HepG2 (cell line): ENCODE data around the gene C1QTNF6. TPM values are rescaled to one million over a fixed set of nuclear protein-coding genes. Genes with fewer than 3 reads are reported as not detected.

Source experiments
- ATF1 ChIP-seq: IDR thresholded peaks from 2 replicates; pipeline ENCODE4 v1.6.1; 2016; ENCODE audit warnings: mild to moderate bottlenecking, control low read depth
- CENPT ChIP-seq: sonication (generic); formaldehyde crosslinking; IDR thresholded peaks from 2 replicates; pipeline ENCODE4 v1.8.0; 2022; ENCODE audit warnings: low read depth, mild to moderate bottlenecking, moderate library complexity, missing genetic modification reagents
- HMGXB4 ChIP-seq, 2 experiments: sonication (generic) in 1 of 2; formaldehyde crosslinking in 1 of 2; IDR thresholded peaks; 2 replicates each; pipeline versions ENCODE4 v1.4.0 to v1.6.1; 2018 to 2020; ENCODE audit warnings: missing genetic modification reagents in 2 of 2, borderline replicate concordance in 1 of 2, low read depth in 1 of 2, mild to moderate bottlenecking in 1 of 2, missing biosample characterization in 1 of 2
- HOXA5 ChIP-seq: sonication (generic); formaldehyde crosslinking; IDR thresholded peaks from 2 replicates; pipeline ENCODE4 v1.4.0; 2020; ENCODE audit warnings: missing genetic modification reagents
- IRF2 ChIP-seq: IDR thresholded peaks from 2 replicates; pipeline ENCODE4 v1.6.1; 2018; ENCODE audit warnings: missing genetic modification reagents, missing compliant biosample characterization
- KDM1A ChIP-seq: IDR thresholded peaks from 2 replicates; pipeline ENCODE4 v1.6.1; 2016; ENCODE audit warnings: missing compliant biosample characterization
- KLF13 ChIP-seq: sonication (generic); formaldehyde crosslinking; IDR thresholded peaks from 2 replicates; pipeline ENCODE4 v1.4.0; 2020; ENCODE audit warnings: mild to moderate bottlenecking, missing genetic modification reagents
- MAZ ChIP-seq, 2 experiments: sonication (generic) in 1 of 2; formaldehyde crosslinking in 1 of 2; IDR thresholded peaks; 2 replicates each; pipeline versions ENCODE4 v1.5.0 to v1.6.1; 2012 to 2020; ENCODE audit warnings: low read depth in 2 of 2, mild to moderate bottlenecking in 2 of 2, borderline replicate concordance in 1 of 2, improper control_type of control experiment in 1 of 2, low read length in 1 of 2, missing genetic modification reagents in 1 of 2, moderate library complexity in 1 of 2
- PHB2 ChIP-seq: fragments of 450-650 bp; IDR thresholded peaks from 2 replicates; pipeline ENCODE4 v1.6.1; 2018; ENCODE audit not compliant: partially characterized antibody
- RAD21 ChIP-seq: fragments of 450-650 bp; formaldehyde crosslinking; IDR thresholded peaks from 2 replicates; pipeline ENCODE4 v1.5.0; 2020; ENCODE audit warnings: mild to moderate bottlenecking
- RBAK ChIP-seq: sonication (generic); formaldehyde crosslinking; IDR thresholded peaks from 2 replicates; pipeline ENCODE4 v1.5.1; 2020; ENCODE audit warnings: mild to moderate bottlenecking, missing genetic modification reagents
- REPIN1 ChIP-seq: sonication (generic); formaldehyde crosslinking; IDR thresholded peaks from 2 replicates; pipeline ENCODE4 v1.8.0; 2022; ENCODE audit warnings: missing genetic modification reagents, low read depth, mild to moderate bottlenecking, borderline replicate concordance
- SIX4 ChIP-seq: sonication (generic); formaldehyde crosslinking; IDR thresholded peaks from 2 replicates; pipeline ENCODE4 v1.4.0; 2020; ENCODE audit warnings: missing genetic modification reagents
- SYNCRIP ChIP-seq: fragments of 200-400 bp; formaldehyde crosslinking; IDR thresholded peaks from 2 replicates; pipeline ENCODE4 v1.6.1; 2018; ENCODE audit warnings: mild to moderate bottlenecking, low read depth, low read length; ENCODE audit not compliant: insufficient read depth
- U2AF2 ChIP-seq: fragments of 200-400 bp; formaldehyde crosslinking; IDR thresholded peaks from 2 replicates; pipeline ENCODE4 v1.6.1; 2017; ENCODE audit warnings: low read depth, mild to moderate bottlenecking, low read length
- ZFY ChIP-seq: sonication (generic); formaldehyde crosslinking; IDR thresholded peaks from 2 replicates; pipeline ENCODE4 v1.4.0; 2020; ENCODE audit warnings: missing genetic modification reagents
- ZNF12 ChIP-seq: sonication (generic); formaldehyde crosslinking; IDR thresholded peaks from 2 replicates; pipeline ENCODE4 v1.5.0; 2020; ENCODE audit warnings: missing genetic modification reagents
- ZNF143 ChIP-seq: sonication (generic); formaldehyde crosslinking; IDR thresholded peaks from 2 replicates; pipeline ENCODE4 v1.4.0; 2020; ENCODE audit warnings: missing genetic modification reagents
- ZNF251 ChIP-seq: sonication (generic); formaldehyde crosslinking; IDR thresholded peaks from 2 replicates; pipeline ENCODE4 v1.9.0; 2021; ENCODE audit warnings: mild to moderate bottlenecking, missing genetic modification reagents
- ZNF34 ChIP-seq: sonication (generic); formaldehyde crosslinking; IDR thresholded peaks from 2 replicates; pipeline ENCODE4 v1.4.0; 2020; ENCODE audit warnings: mild to moderate bottlenecking, missing genetic modification reagents, borderline replicate concordance
- ZNF382 ChIP-seq: sonication (generic); formaldehyde crosslinking; IDR thresholded peaks from 2 replicates; pipeline ENCODE4 v1.5.0; 2020; ENCODE audit warnings: missing genetic modification reagents, mild to moderate bottlenecking, borderline replicate concordance
- ZNF414 ChIP-seq: sonication (generic); formaldehyde crosslinking; IDR thresholded peaks from 2 replicates; pipeline ENCODE4 v1.5.0; 2020; ENCODE audit warnings: missing genetic modification reagents
- ZNF512B ChIP-seq: sonication (generic); formaldehyde crosslinking; IDR thresholded peaks from 2 replicates; pipeline ENCODE4 v1.5.1; 2020; ENCODE audit warnings: missing genetic modification reagents, mild to moderate bottlenecking, borderline replicate concordance
- ZNF546 ChIP-seq: sonication (generic); formaldehyde crosslinking; conservative IDR thresholded peaks from 2 replicates; pipeline ENCODE4 v1.8.1; 2023; ENCODE audit warnings: mild to moderate bottlenecking, missing genetic modification reagents
- ZNF674 ChIP-seq: sonication (generic); formaldehyde crosslinking; IDR thresholded peaks from 2 replicates; pipeline ENCODE4 v1.5.0; 2020; ENCODE audit warnings: low read depth, mild to moderate bottlenecking, missing genetic modification reagents
- ZNF768 ChIP-seq: sonication (generic); formaldehyde crosslinking; IDR thresholded peaks from 2 replicates; pipeline ENCODE4 v1.4.0; 2020; ENCODE audit warnings: missing genetic modification reagents
- polyA plus RNA-seq, 8 experiments: library from polyadenylated mRNA; depleted of rRNA in 3 of 8; stranded (reverse) in 7 of 8; unstranded in 1 of 8; fragments of >200 nt; fragmentation: Illumina TruSeq in 4 of 8; extraction: Trizol in 4 of 8; gene quantifications; 2 replicates each; pipeline versions ENCODE4 v1.2.1 to v1.2.3, GENCODE V29; 2011 to 2016; ENCODE audit warnings: low read depth in 4 of 8, missing spikeins in 1 of 8, mixed read lengths in 1 of 8; ENCODE audit not compliant: insufficient read depth in 1 of 8
- total RNA-seq, 5 experiments: library from RNA; depleted of rRNA; stranded (reverse); fragments of >200 nt; fragmentation: Illumina TruSeq; extraction: Trizol; gene quantifications; 2 replicates each; pipeline ENCODE4 v1.2.3, GENCODE V29; 2016; ENCODE audit warnings: low read depth in 1 of 5

Gene C1QTNF6
- total and polyA plus RNA-seq, 2 of the 13 experiments (the other 11 are each of a cell fraction or from before 2014, with no cell fraction given): 2.7 to 6.9 TPM

GRCh38 chr22:37199103-37199759, 11.2 kb upstream of the C1QTNF6 start (continued):
- TF ChIP-seq ATF1 (CRISPR knock-in tag): no peak
- TF ChIP-seq U2AF2: no peak
- peak; percentile 80 to 87; a peak in 3 of 4 replicates for TF ChIP-seq HMGXB4 (CRISPR knock-in tag; IDR thresholded peaks at IDR 0.05; ENCODE audit: borderline replicate concordance in 1 of 2, low read depth in 1 of 2)
- TF ChIP-seq ZNF251: 0 out of 2 replicates have a peak, but pooled peaks have one; percentile 54
- TF ChIP-seq ZNF34 (CRISPR knock-in tag): peak; percentile 75; the same call in 1 of the 2 replicates
- TF ChIP-seq ZNF768 (CRISPR knock-in tag): no peak; the same call in 1 of the 2 replicates
- TF ChIP-seq IRF2 (CRISPR knock-in tag): 0 out of 2 replicates have a peak, but pooled peaks have one; percentile 16
- TF ChIP-seq KLF13: no peak
- no peak for TF ChIP-seq ZNF674 (CRISPR knock-in tag)
- TF ChIP-seq SYNCRIP: no peak
- TF ChIP-seq REPIN1 (CRISPR knock-in tag): peak; percentile 44; the same call in 1 of the 2 replicates
- TF ChIP-seq ZNF382 (CRISPR knock-in tag): no peak
- TF ChIP-seq ZNF12 (CRISPR knock-in tag): no peak
- TF ChIP-seq KDM1A: peak; percentile 66; the same call in 1 of the 2 replicates
- TF ChIP-seq HOXA5: peak; percentile 96
- 0 out of 2 replicates have a peak, but pooled peaks have one; percentile 29 for TF ChIP-seq ZNF143 (CRISPR knock-in tag)
- no peak for TF ChIP-seq ZNF414 (CRISPR knock-in tag)
- TF ChIP-seq CENPT (CRISPR knock-in tag): no peak
- TF ChIP-seq RBAK (CRISPR knock-in tag): no peak
- TF ChIP-seq ZNF546 (CRISPR knock-in tag): no peak; the same call in 1 of the 2 replicates
- TF ChIP-seq PHB2: no peak
- TF ChIP-seq ZNF512B (CRISPR knock-in tag): no peak
- TF ChIP-seq MAZ (IDR thresholded peaks at IDR 0.05; ENCODE audit: borderline replicate concordance, low read depth, low read length): no peak
- peak; percentile 17; the same call in 1 of the 2 replicates for TF ChIP-seq MAZ (CRISPR knock-in tag; IDR thresholded peaks at IDR 0.05; ENCODE audit: low read depth)
- TF ChIP-seq SIX4: no peak
- peak; percentile 88 for TF ChIP-seq ZFY (CRISPR knock-in tag)
- peak; percentile 80 for TF ChIP-seq RAD21 (CRISPR knock-in tag)
